SJSA1 (cell line): ENCODE results near the gene PRSS22. TPM values are rescaled to one million over a fixed set of nuclear protein-coding genes. Genes with fewer than 3 reads are reported as not detected.

Experiments used
- DNase-seq, 2 experiments: peaks; one replicate each; pipeline ENCODE4 v3.0.0-alpha.2; 2015 to 2020; ENCODE audit warnings: low spot score in 2 of 2, low read depth in 1 of 2
- H3K27ac ChIP-seq: fragments of 250-450 bp; sonication (Bioruptor Pico); 2 replicates; pipeline ENCODE4 v1.5.1; 2020; ENCODE audit warnings: mild to moderate bottlenecking, moderate library complexity
- H3K27me3 ChIP-seq: fragments of 250-450 bp; sonication (Bioruptor Pico); replicated peaks from 2 replicates; pipeline ENCODE4 v1.5.1; 2020; ENCODE audit warnings: mild to moderate bottlenecking, moderate library complexity
- H3K36me3 ChIP-seq: fragments of 250-450 bp; sonication (Bioruptor Pico); 2 replicates; pipeline ENCODE4 v1.5.1; 2020; ENCODE audit warnings: mild to moderate bottlenecking
- H3K4me1 ChIP-seq: fragments of 250-450 bp; sonication (Bioruptor Pico); replicated peaks from 2 replicates; pipeline ENCODE4 v1.6.1; 2021; ENCODE audit warnings: mild to moderate bottlenecking
- H3K4me3 ChIP-seq: fragments of 250-450 bp; sonication (Bioruptor Pico); 2 replicates; pipeline ENCODE4 v1.5.1; 2020; ENCODE audit warnings: mild to moderate bottlenecking
- H3K9me3 ChIP-seq: fragments of 250-450 bp; sonication (Bioruptor Pico); replicated peaks from 2 replicates; pipeline ENCODE4 v1.5.1; 2020; ENCODE audit warnings: mild to moderate bottlenecking
- total RNA-seq: library from RNA; depleted of rRNA; stranded (reverse); fragments of >200 nt; shearing (Covaris generic); gene quantifications from 2 replicates; pipeline ENCODE4 v1.2.3, GENCODE V29; 2014

Gene PRSS22
- total RNA-seq, 1 experiment from 2014 or later = not detected

- Histone ChIP-seq H3K36me3 (no peaks in the 10 kb centered on the region), H3K27ac (peak overlapping the region; percentile 90), H3K4me1 (peaks cover 4% of the 10 kb centered on the region), H3K27me3 (no peaks in the 10 kb centered on the region), H3K9me3 (no peaks in the 10 kb centered on the region), H3K4me3 (peak overlapping the region; percentile 58)
- DNase-seq = no peak
These were observed 9.7 kb upstream of the PRSS22 start for GRCh38 chr16:2867661-2867986.

GRCh38 chr16:2866431-2866830 is 8.5 kb upstream of the PRSS22 start:
- H3K27me3 ChIP-seq = no peaks in the 10 kb centered on the region
- H3K4me3 ChIP-seq = no peak overlapping the region
- peaks cover 4% of the 10 kb centered on the region for H3K4me1 ChIP-seq
- H3K36me3 ChIP-seq = no peaks in the 10 kb centered on the region
- no peak overlapping the region for H3K27ac ChIP-seq
- DNase-seq = no peak
- no peaks in the 10 kb centered on the region; the same call in 1 of the 2 replicates for H3K9me3 ChIP-seq

GRCh38 chr16:2865651-2866050 is 7.7 kb upstream of the PRSS22 start:
- no peak for DNase-seq
- H3K27me3 ChIP-seq = no peaks in the 10 kb centered on the region
- no peak overlapping the region for H3K27ac ChIP-seq
- no peak overlapping the region for H3K4me3 ChIP-seq
- H3K36me3 ChIP-seq = no peaks in the 10 kb centered on the region
- H3K9me3 ChIP-seq = peaks cover 6% of the 10 kb centered on the region
- peaks cover 4% of the 10 kb centered on the region for H3K4me1 ChIP-seq

GRCh38 chr16:2860826-2861567 is 3.0 kb upstream of the PRSS22 start:
- H3K4me3 ChIP-seq = no peak overlapping the region
- peaks cover 18% of the 10 kb centered on the region for H3K27me3 ChIP-seq
- H3K9me3 ChIP-seq = peaks cover 6% of the 10 kb centered on the region
- no peak for DNase-seq
- H3K4me1 ChIP-seq = peaks cover 3% of the 10 kb centered on the region; the same call in 1 of the 2 replicates
- H3K27ac ChIP-seq = no peak overlapping the region
- no peaks in the 10 kb centered on the region for H3K36me3 ChIP-seq

- H3K27ac ChIP-seq = no peak overlapping the region
- peaks cover 6% of the 10 kb centered on the region for H3K9me3 ChIP-seq
- H3K4me3 ChIP-seq = no peak overlapping the region
- no peak for DNase-seq
- H3K27me3 ChIP-seq = peaks cover 18% of the 10 kb centered on the region
- H3K4me1 ChIP-seq = peaks cover 3% of the 10 kb centered on the region; the same call in 1 of the 2 replicates
- H3K36me3 ChIP-seq = no peaks in the 10 kb centered on the region
These were observed 1.8 kb upstream of the PRSS22 start for GRCh38 chr16:2859686-2860265.

- Histone ChIP-seq H3K36me3 (no peaks in the 10 kb centered on the region), H3K27ac (no peak overlapping the region), H3K4me1 (peaks cover 3% of the 10 kb centered on the region; the same call in 1 of the 2 replicates), H3K9me3 (peaks cover 10% of the 10 kb centered on the region), H3K4me3 (no peak overlapping the region), H3K27me3 (peaks cover 18% of the 10 kb centered on the region)
- DNase-seq = no peak
These were observed 465 bp upstream of the PRSS22 start for GRCh38 chr16:2858245-2859025.

GRCh38 chr16:2856686-2857450 is 1.1 kb downstream of the PRSS22 start:
- Histone ChIP-seq H3K4me3 (no peak overlapping the region), H3K27ac (no peak overlapping the region), H3K9me3 (peaks cover 15% of the 10 kb centered on the region), H3K36me3 (no peaks in the 10 kb centered on the region), H3K27me3 (peaks cover 18% of the 10 kb centered on the region), H3K4me1 (peaks cover 3% of the 10 kb centered on the region; the same call in 1 of the 2 replicates)
- no peak for DNase-seq

GRCh38 chr16:2856061-2856670 is 1.8 kb downstream of the PRSS22 start:
- Histone ChIP-seq H3K4me3 (no peak overlapping the region), H3K4me1 (peaks cover 3% of the 10 kb centered on the region; the same call in 1 of the 2 replicates), H3K9me3 (peaks cover 12% of the 10 kb centered on the region), H3K27me3 (peaks cover 18% of the 10 kb centered on the region), H3K27ac (no peak overlapping the region), H3K36me3 (no peaks in the 10 kb centered on the region)
- DNase-seq = no peak

GRCh38 chr16:2855536-2855935 is 2.4 kb downstream of the PRSS22 start:
- peaks cover 3% of the 10 kb centered on the region; the same call in 1 of the 2 replicates for H3K4me1 ChIP-seq
- H3K27ac ChIP-seq = no peak overlapping the region
- H3K4me3 ChIP-seq = no peak overlapping the region
- H3K27me3 ChIP-seq = peaks cover 18% of the 10 kb centered on the region
- peaks cover 9% of the 10 kb centered on the region; the same call in 1 of the 2 replicates for H3K9me3 ChIP-seq
- DNase-seq = no peak
- no peaks in the 10 kb centered on the region for H3K36me3 ChIP-seq

- H3K4me3 ChIP-seq = no peak overlapping the region
- H3K9me3 ChIP-seq = peaks cover 9% of the 10 kb centered on the region; the same call in 1 of the 2 replicates
- H3K4me1 ChIP-seq = peaks cover 3% of the 10 kb centered on the region; the same call in 1 of the 2 replicates
- peaks cover 18% of the 10 kb centered on the region for H3K27me3 ChIP-seq
- no peak for DNase-seq
- no peaks in the 10 kb centered on the region for H3K36me3 ChIP-seq
- H3K27ac ChIP-seq = no peak overlapping the region
These were observed 3.2 kb downstream of the PRSS22 start for GRCh38 chr16:2854700-2855309.

GRCh38 chr16:2853531-2854073 is 4.4 kb downstream of the PRSS22 start:
- no peak for DNase-seq
- Histone ChIP-seq H3K27ac (no peak overlapping the region), H3K9me3 (peaks cover 9% of the 10 kb centered on the region; the same call in 1 of the 2 replicates), H3K36me3 (no peaks in the 10 kb centered on the region), H3K4me1 (peaks cover 3% of the 10 kb centered on the region; the same call in 1 of the 2 replicates), H3K27me3 (peaks cover 17% of the 10 kb centered on the region), H3K4me3 (no peak overlapping the region)

GRCh38 chr16:2852731-2853507 is 5.1 kb downstream of the PRSS22 start:
- peaks cover 3% of the 10 kb centered on the region; the same call in 1 of the 2 replicates for H3K4me1 ChIP-seq
- H3K27me3 ChIP-seq = peaks cover 10% of the 10 kb centered on the region
- H3K4me3 ChIP-seq = no peak overlapping the region
- no peak overlapping the region for H3K27ac ChIP-seq
- H3K36me3 ChIP-seq = no peaks in the 10 kb centered on the region
- DNase-seq = no peak
- peaks cover 9% of the 10 kb centered on the region; the same call in 1 of the 2 replicates for H3K9me3 ChIP-seq
